Kidney epithelial cell (primary cell): Measurements from ENCODE around the gene RAD51B. TPM values are rescaled to one million over a fixed set of nuclear protein-coding genes. Genes with fewer than 3 reads are reported as not detected.
A peak's percentile ranks its signal among the peaks of the same experiment; 100 is the strongest.

ENCODE experiments used
- DNase-seq: peaks from one replicate; pipeline ENCODE4 v3.0.0-alpha.2; 2010; ENCODE audit warnings: low read depth
- H3K27me3 ChIP-seq: 2 replicates; pipeline ENCODE4 v1.6.0; 2011; ENCODE audit warnings: low read length; ENCODE audit not compliant: control insufficient read depth, insufficient read depth
- H3K36me3 ChIP-seq: 2 replicates; pipeline ENCODE4 v1.5.1; 2011; ENCODE audit warnings: low read length; ENCODE audit not compliant: control insufficient read depth, insufficient read depth
- H3K4me3 ChIP-seq: 2 replicates; pipeline ENCODE4 v1.5.1; 2011; ENCODE audit warnings: low read depth, mild to moderate bottlenecking, control low read depth, low read length
- total RNA-seq: library from RNA; depleted of rRNA; stranded (reverse); fragments of >200 nt; gene quantifications from 2 replicates; pipeline ENCODE4 v1.2.3, GENCODE V29; 2015
- TF ChIP-seq, protein P1 (sequence below): IDR thresholded peaks from 2 replicates; pipeline ENCODE4 v1.5.1; 2011; ENCODE audit warnings: mild to moderate bottlenecking, moderate library complexity, low read length, control low read depth, inconsistent platforms; ENCODE audit not compliant: insufficient read depth, poor library complexity, severe bottlenecking

The RAD51B gene
- total RNA-seq, 1 donor from 2014 or later, result 9.5 TPM

DNA sequence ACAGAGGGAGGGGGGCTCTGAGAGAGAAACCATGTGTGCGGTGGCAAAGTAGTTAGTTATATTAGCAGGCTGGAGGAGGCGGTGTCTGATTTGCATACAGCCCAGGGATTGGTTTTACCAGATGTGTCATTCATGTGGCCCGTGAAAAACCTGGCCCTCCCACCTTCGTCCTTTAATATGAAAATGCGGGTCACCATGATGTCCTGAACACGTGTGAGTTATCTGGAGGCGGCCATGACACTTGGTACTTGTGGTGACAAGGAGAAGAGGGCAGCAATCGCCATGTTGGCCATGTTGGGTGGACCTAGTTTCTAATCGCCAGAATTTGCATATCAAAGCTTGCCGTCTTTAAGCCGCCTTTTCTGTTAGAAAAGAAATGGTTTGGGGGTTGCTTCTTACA lies 108.8 kb downstream of the RAD51B start:
- DNase-seq, result no peak
- H3K4me3 ChIP-seq, result no peak overlapping the region
- no peaks in the 10 kb centered on the region for H3K36me3 ChIP-seq
- TF ChIP-seq, protein P1, sequence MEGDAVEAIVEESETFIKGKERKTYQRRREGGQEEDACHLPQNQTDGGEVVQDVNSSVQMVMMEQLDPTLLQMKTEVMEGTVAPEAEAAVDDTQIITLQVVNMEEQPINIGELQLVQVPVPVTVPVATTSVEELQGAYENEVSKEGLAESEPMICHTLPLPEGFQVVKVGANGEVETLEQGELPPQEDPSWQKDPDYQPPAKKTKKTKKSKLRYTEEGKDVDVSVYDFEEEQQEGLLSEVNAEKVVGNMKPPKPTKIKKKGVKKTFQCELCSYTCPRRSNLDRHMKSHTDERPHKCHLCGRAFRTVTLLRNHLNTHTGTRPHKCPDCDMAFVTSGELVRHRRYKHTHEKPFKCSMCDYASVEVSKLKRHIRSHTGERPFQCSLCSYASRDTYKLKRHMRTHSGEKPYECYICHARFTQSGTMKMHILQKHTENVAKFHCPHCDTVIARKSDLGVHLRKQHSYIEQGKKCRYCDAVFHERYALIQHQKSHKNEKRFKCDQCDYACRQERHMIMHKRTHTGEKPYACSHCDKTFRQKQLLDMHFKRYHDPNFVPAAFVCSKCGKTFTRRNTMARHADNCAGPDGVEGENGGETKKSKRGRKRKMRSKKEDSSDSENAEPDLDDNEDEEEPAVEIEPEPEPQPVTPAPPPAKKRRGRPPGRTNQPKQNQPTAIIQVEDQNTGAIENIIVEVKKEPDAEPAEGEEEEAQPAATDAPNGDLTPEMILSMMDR, result no peak
- H3K27me3 ChIP-seq, result no peaks in the 10 kb centered on the region

DNA sequence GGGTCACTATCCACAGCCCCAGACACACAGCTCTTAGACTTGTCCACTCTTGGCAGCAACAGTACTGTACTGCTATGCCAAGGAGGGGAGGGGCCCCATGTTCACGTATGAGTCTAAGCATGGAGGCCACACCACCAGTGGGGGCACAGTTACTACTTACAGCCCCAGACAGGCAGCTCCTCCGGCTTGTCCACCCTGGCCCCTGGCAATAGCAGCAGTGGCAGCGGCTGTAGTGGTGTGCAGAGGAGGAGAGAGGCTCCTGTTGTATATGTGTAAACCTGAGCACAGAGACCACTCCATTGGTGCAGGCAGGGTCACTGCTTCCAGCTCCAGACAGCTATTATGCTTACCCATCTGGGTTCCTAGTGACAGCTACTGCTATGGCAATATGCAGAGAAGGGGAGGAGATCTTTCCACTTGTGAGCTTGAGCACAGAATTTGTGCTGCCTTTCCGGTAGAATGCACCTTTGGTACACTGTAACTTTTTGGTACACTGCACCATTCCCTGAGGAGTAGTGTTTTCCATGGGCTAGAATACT lies 113.2 kb downstream of the RAD51B start:
- TF ChIP-seq, protein P1, result no peak

DNA sequence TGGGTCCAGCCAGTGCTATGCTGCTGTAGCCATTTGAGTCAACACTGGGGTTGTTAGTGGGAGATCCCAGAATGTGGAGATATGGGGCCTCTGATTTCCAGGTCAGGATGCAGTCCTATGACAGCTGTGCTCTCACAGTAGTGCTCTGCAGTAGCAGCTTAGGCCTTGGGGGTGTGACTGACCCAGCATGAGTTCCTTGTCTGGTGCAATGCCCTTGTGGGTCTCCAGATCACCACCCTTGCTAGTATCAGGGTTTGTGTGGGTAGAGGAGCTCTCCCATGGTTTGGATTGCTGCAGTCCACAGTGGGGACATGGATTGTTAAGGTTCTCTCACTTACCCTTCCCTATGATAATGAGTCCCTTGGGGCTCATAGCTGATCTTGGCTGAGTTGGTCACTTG lies 113.7 kb downstream of the RAD51B start:
- H3K36me3 ChIP-seq, result no peaks in the 10 kb centered on the region
- no peak overlapping the region for H3K4me3 ChIP-seq
- TF ChIP-seq, protein P1, result no peak
- DNase-seq, result no peak
- no peaks in the 10 kb centered on the region for H3K27me3 ChIP-seq

More for the DNA sequence above, 113.2 kb downstream of the RAD51B start:
- no peak for DNase-seq
- H3K4me3 ChIP-seq, result no peak overlapping the region
- H3K36me3 ChIP-seq, result no peaks in the 10 kb centered on the region
- no peaks in the 10 kb centered on the region for H3K27me3 ChIP-seq

DNA sequence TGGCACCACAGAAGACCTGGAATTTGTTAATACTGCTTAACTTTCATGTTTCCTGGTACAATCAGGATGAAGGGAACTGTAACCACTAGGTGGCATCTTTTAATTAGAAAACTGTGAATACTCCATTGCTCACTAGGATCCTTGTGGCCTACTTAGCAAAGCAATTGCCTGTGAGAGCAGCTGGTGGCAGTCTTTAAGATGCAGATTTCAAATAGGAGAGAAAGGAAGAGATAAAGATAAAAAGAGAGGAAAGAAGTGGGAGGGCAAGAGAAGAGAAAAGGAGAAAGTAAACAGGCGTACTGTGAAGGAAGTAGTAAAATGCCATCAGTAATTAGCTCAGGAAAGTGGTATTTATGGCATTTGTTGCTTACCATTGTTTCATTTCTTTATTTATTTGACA lies 114.5 kb downstream of the RAD51B start:
- Histone ChIP-seq H3K36me3 (no peaks in the 10 kb centered on the region), H3K27me3 (no peaks in the 10 kb centered on the region), H3K4me3 (no peak overlapping the region)
- TF ChIP-seq, protein P1, result peak; percentile 60
- DNase-seq, result peak; percentile 61

DNA sequence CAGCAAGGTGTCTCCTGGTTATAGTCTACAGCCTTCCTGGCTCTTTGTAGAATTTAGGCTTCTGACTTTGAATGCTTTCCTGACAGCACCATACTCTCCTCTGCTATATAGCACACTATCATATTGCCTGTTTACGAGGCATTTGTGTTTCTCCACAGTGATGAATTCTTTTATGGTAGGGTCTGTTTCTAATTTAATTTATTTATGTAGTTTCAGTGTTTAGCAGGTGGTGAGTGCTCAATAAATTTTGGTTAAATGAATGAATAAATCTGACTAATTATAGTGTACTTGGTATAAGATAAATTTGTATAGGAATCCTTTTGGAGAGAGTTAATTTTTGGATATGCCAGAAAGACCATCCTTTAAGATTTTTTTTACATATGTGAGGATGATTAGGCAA lies 115.3 kb downstream of the RAD51B start:
- no peaks in the 10 kb centered on the region for H3K36me3 ChIP-seq
- no peak for DNase-seq
- no peaks in the 10 kb centered on the region for H3K27me3 ChIP-seq
- TF ChIP-seq, protein P1, result no peak
- no peak overlapping the region for H3K4me3 ChIP-seq

DNA sequence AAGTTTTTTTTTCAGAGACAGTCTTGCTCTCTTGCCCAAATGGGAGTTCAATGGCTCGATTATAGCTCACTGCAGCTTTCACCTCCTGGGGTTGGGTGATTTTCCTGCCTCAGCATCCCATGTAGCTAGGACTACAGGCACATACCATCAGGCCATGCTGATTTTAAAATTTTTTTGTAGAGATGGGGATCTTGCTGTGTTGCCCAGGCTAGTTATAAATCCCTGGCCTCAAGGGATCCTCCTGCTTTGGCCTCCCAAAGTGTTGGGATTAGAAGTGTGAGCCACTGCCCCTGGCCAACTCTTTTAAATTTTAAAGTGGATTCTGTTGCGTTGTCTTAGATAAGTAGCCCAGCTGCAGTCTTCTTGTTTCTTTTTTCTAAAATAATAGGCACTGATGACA lies 115.8 kb downstream of the RAD51B start:
- Histone ChIP-seq H3K4me3 (no peak overlapping the region), H3K27me3 (no peaks in the 10 kb centered on the region), H3K36me3 (no peaks in the 10 kb centered on the region)
- TF ChIP-seq, protein P1, result no peak
- no peak for DNase-seq
